Measurements from ENCODE around the gene ABO. TPM values are rescaled to one million over a fixed set of nuclear protein-coding genes. Genes with fewer than 3 reads are reported as not detected.
A peak's percentile ranks its signal among the peaks of the same experiment; 100 is the strongest.
"Not testable (repeated sequence)": the region's sequence is repeated elsewhere in the genome, so short reads cannot be mapped to it uniquely, and the experiment has no call there.

ABO gene
- total RNA-seq, 1 experiment from 2014 or later = 0.96 TPM

- Histone ChIP-seq H3F3A (ENCODE audit: insufficient read depth, low read depth) (peaks cover 16% of the 10 kb centered on the region), H3K4me1 (replicated peaks; ENCODE audit: insufficient read depth) (peaks cover 15% of the 10 kb centered on the region; the same call in 1 of the 2 replicates), H3K27me3 (ENCODE audit: insufficient read depth, low read depth) (peaks cover 64% of the 10 kb centered on the region)
- H2AFZ ChIP-seq; intact Hi-C loops (cut with micrococcal nuclease; ENCODE audit: unreplicated experiment); DNase-seq; H3K36me3 ChIP-seq (ENCODE audit: low read depth); BruUV-seq (replicated peaks); POLR2A ChIA-PET (ENCODE audit: unreplicated experiment); H3K9me3 ChIP-seq (ENCODE audit: insufficient read depth, low read depth); CTCF ChIA-PET; H3K27ac ChIP-seq; H3K79me2 ChIP-seq (ENCODE audit: low read depth); H3K4me3 ChIP-seq; H3K4me2 ChIP-seq; H3K9me2 ChIP-seq (ENCODE audit: insufficient read depth); H4K20me1 ChIP-seq (ENCODE audit: insufficient read depth): not testable (repeated sequence)
Measured at GRCh38 chr9:133217333-133217988, 57.5 kb downstream of the ABO start.

GRCh38 chr9:133214276-133214675 is 60.7 kb downstream of the ABO start:
- H3F3A ChIP-seq (ENCODE audit: insufficient read depth, low read depth) = peaks cover 16% of the 10 kb centered on the region
- peak in 1 of 2 experiments; percentile 63 for DNase-seq
- H3K9me3 ChIP-seq (ENCODE audit: insufficient read depth, low read depth); H3K4me3 ChIP-seq; CTCF ChIA-PET; POLR2A ChIA-PET (ENCODE audit: unreplicated experiment); intact Hi-C loops (cut with micrococcal nuclease; ENCODE audit: unreplicated experiment); H4K20me1 ChIP-seq (ENCODE audit: insufficient read depth); H2AFZ ChIP-seq; H3K27ac ChIP-seq; H3K79me2 ChIP-seq (ENCODE audit: low read depth); BruUV-seq (replicated peaks); H3K9me2 ChIP-seq (ENCODE audit: insufficient read depth); H3K36me3 ChIP-seq (ENCODE audit: low read depth): not testable (repeated sequence)
- H3K4me1 ChIP-seq (replicated peaks; ENCODE audit: insufficient read depth) = peaks cover 15% of the 10 kb centered on the region; the same call in 1 of the 2 replicates
- peak overlapping the region; percentile 31 for H3K4me2 ChIP-seq
- H3K27me3 ChIP-seq (ENCODE audit: insufficient read depth, low read depth) = peaks cover 43% of the 10 kb centered on the region

- Histone ChIP-seq H3K9me2 (ENCODE audit: insufficient read depth) (no peaks in the 10 kb centered on the region), H3K79me2 (ENCODE audit: low read depth) (no peaks in the 10 kb centered on the region), H4K20me1 (ENCODE audit: insufficient read depth) (no peaks in the 10 kb centered on the region), H3K27ac (no peak overlapping the region), H3K9me3 (ENCODE audit: insufficient read depth, low read depth) (no peaks in the 10 kb centered on the region), H3K4me1 (replicated peaks; ENCODE audit: insufficient read depth) (peaks cover 15% of the 10 kb centered on the region; the same call in 1 of the 2 replicates), H2AFZ (no peak overlapping the region), H3K4me3 (no peak overlapping the region), H3K4me2 (no peak overlapping the region), H3F3A (ENCODE audit: insufficient read depth, low read depth) (peaks cover 16% of the 10 kb centered on the region), H3K27me3 (ENCODE audit: insufficient read depth, low read depth) (peaks cover 16% of the 10 kb centered on the region), H3K36me3 (ENCODE audit: low read depth) (no peaks in the 10 kb centered on the region)
- intact Hi-C loops (cut with micrococcal nuclease; ENCODE audit: unreplicated experiment) = no loop called here
- no TSS peak for BruUV-seq (replicated peaks)
- ChIA-PET POLR2A (ENCODE audit: unreplicated experiment) (no interaction called here), CTCF (no interaction called here)
- no peak for TF ChIP-seq EZH2 (IDR thresholded peaks at IDR 0.05; ENCODE audit: low read depth)
- no peak for TF ChIP-seq CTCF (conservative IDR thresholded peaks at IDR 0.05)
- DNase-seq = no peak
Measured at GRCh38 chr9:133210609-133211008, 64.4 kb downstream of the ABO start.

- H3K4me1 ChIP-seq (replicated peaks; ENCODE audit: insufficient read depth) = peaks cover 15% of the 10 kb centered on the region; the same call in 1 of the 2 replicates
- peaks cover 14% of the 10 kb centered on the region for H3K27me3 ChIP-seq (ENCODE audit: insufficient read depth, low read depth)
- peak in 1 of 2 experiments; percentile 61 for DNase-seq
- no peak overlapping the region for H3K27ac ChIP-seq
- POLR2A ChIA-PET (ENCODE audit: unreplicated experiment) = no interaction called here
- peaks cover 16% of the 10 kb centered on the region for H3F3A ChIP-seq (ENCODE audit: insufficient read depth, low read depth)
- H2AFZ ChIP-seq = no peak overlapping the region
- H4K20me1 ChIP-seq (ENCODE audit: insufficient read depth) = no peaks in the 10 kb centered on the region
- H3K9me3 ChIP-seq (ENCODE audit: insufficient read depth, low read depth) = no peaks in the 10 kb centered on the region
- no peak overlapping the region for H3K4me3 ChIP-seq
- no TSS peak for BruUV-seq (replicated peaks)
- CTCF ChIA-PET = no interaction called here
- intact Hi-C loops (cut with micrococcal nuclease; ENCODE audit: unreplicated experiment) = no loop called here
- no peaks in the 10 kb centered on the region for H3K79me2 ChIP-seq (ENCODE audit: low read depth)
- TF ChIP-seq EZH2 (IDR thresholded peaks at IDR 0.05; ENCODE audit: low read depth) (no peak), CTCF (conservative IDR thresholded peaks at IDR 0.05) (no peak)
- H3K36me3 ChIP-seq (ENCODE audit: low read depth) = no peaks in the 10 kb centered on the region
- H3K9me2 ChIP-seq (ENCODE audit: insufficient read depth) = no peaks in the 10 kb centered on the region
- no peak overlapping the region for H3K4me2 ChIP-seq
Measured at GRCh38 chr9:133210202-133210532, 64.8 kb downstream of the ABO start.

GRCh38 chr9:133209327-133210201 is 65.4 kb downstream of the ABO start:
- CTCF ChIA-PET; H4K20me1 ChIP-seq (ENCODE audit: insufficient read depth); BruUV-seq (replicated peaks); H3K9me3 ChIP-seq (ENCODE audit: insufficient read depth, low read depth); intact Hi-C loops (cut with micrococcal nuclease; ENCODE audit: unreplicated experiment); H2AFZ ChIP-seq; H3K9me2 ChIP-seq (ENCODE audit: insufficient read depth); DNase-seq; POLR2A ChIA-PET (ENCODE audit: unreplicated experiment); H3K36me3 ChIP-seq (ENCODE audit: low read depth); H3K27ac ChIP-seq; H3K4me3 ChIP-seq; H3K4me2 ChIP-seq; H3K79me2 ChIP-seq (ENCODE audit: low read depth): not testable (repeated sequence)
- peaks cover 10% of the 10 kb centered on the region; the same call in 1 of the 2 replicates for H3K4me1 ChIP-seq (replicated peaks; ENCODE audit: insufficient read depth)
- peaks cover 18% of the 10 kb centered on the region for H3K27me3 ChIP-seq (ENCODE audit: insufficient read depth, low read depth)
- H3F3A ChIP-seq (ENCODE audit: insufficient read depth, low read depth) = peaks cover 13% of the 10 kb centered on the region
